Erythroblast (primary cell): Measurements from ENCODE around the gene KCNG1.

Experiments used
- DNase-seq, 2 experiments: peaks; one replicate each; lab custom pipeline; 2025; lab: John Stamatoyannopoulos, UW
- GATA1 ChIP-seq: IDR thresholded peaks from 2 replicates; pipeline ENCODE4 v1.6.1; 2011; ENCODE audit warnings: low read depth, mild to moderate bottlenecking, control low read depth, low read length, moderate library complexity
- POLR2A ChIP-seq: IDR thresholded peaks from 2 replicates; pipeline ENCODE4 v1.6.1; 2011; ENCODE audit warnings: mild to moderate bottlenecking, low read length

Gene KCNG1

DNA sequence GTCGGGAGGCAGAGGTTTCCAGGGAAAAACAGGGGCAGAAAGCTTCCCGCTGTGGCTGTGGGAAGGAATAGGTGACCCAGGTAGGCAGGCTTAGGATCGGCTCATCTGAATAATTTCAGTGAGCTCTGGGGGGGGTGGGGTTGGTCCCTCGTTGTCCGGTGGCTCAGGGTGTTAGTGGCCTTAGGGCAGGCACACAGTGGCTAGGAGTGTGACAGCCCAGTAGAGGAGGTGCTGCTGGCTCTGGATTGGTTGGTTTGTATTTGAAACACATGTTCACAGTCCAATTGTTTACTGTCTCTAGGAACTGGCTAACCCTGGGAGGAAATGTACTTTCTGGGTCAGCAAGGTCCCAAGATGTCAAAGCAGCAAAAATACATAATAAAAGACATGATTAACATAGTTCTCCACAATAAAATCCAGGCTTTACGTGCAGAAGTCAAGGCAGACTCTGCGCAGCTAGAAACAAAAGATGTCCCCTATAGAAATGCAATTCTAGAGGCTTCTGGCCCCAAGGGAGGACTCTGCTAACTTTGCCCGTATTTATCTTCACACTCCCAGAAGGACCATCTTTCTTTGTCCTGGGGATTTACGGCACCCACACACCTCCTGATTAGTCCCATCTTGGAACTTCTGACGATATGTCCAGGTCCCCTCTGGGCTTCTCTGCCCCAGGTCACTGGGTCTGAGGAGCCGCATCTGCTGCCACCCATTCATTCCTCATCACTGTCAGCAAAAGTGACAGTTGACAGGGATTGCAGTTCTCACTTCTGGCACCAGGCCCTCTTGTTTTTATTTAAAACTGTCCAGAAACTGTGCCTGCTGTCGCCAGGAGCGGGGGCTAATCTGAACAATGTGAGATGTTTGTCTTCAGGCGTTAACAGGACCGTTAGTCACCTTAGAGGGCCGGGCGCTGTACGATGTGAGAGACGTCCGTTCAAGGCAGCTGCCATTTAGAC is 45.6 kb downstream of the KCNG1 start:
- DNase-seq, result no peak
- TF ChIP-seq GATA1 (no peak), POLR2A (no peak)

DNA sequence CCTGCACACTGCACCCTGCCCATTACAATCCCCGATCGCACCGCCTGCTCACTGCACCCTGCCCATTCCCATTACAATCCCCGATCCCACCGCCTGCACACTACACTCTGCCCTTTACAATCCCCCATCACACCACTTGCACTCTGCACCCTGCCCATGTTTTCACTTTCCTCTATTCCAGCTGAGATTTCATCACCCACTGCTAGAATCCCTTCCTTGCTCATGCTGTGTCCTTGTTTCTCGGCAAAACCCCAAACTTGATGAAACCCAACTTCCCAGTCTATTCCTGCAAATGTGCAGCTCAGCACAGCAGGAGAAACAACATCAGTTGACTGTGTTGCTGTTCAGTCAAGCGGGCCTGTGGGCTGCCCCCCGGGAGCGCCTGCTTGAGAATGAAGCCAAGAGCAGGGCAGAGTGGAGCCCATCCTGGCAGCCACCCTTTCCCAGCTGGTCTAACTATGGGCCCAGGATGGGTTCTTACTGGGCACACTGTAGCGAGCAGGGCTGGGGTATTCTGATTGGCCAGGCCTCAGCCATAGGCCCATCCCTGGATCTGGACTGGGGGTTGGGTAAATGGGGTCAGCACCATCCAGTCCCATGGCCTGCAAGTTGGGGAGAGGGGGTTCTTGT is 47.1 kb downstream of the KCNG1 start:
- no peak for DNase-seq
- no peak for TF ChIP-seq POLR2A

DNA sequence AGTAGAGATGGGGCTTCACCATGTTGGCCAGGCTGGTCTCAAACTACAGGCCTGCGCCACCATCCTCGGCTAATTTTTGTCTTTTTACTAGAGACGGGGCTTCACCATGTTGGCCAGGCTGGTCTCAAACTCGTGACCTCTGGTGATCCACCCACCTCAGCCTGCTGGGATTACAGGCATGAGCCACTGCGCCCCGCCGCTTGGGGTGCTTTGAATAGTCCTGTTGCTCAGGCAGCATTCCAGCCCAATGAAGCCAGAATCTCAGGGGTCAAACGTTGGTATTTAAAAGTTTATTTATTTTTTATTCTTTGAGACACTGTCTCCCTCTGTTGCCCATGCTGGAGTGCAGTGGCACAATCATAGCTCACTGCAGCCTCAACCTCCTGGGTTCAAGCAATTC is 53.0 kb downstream of the KCNG1 start:
- TF ChIP-seq POLR2A, result no peak
- no peak for TF ChIP-seq GATA1
- DNase-seq, result no peak

DNA sequence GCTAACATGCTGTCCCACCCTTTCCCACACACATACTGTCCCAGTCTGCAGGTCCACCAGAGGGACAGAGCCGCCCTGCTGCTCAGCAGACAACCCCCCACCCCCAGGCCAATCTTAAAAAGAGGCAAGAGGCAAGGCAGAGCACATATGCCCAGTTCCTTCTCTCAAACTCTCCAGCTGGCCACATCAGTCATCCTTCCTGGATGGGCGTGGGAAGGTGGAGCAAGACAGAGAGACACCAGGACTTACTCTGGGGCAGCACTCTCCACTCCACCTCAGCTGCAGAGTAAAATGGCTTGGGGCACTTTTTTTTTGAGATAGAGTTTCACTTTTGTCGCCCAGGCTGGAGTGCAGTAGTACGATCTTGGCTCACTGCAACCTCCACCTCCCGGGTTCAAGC is 53.5 kb downstream of the KCNG1 start:
- TF ChIP-seq POLR2A, result no peak
- no peak for TF ChIP-seq GATA1
- no peak for DNase-seq

DNA sequence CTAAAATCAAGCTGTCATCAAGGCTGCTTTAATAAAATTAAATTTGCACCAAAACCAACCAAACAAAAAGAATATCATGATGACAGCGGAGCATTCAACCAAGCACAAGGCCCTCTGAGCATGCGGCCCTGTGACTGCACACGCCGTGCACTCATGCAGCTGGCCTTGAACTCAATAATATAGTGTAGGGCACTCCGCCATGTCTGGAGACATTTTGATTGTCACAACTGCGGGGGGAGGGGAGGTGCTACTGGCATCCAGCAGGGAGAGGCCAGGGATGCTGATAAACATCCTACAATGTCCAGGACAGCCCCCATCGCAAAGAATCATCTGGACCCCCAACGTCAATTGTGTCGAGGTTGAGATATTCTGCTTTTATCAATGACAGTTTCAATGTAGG is 54.6 kb downstream of the KCNG1 start:
- no peak for DNase-seq
- TF ChIP-seq GATA1 (no peak), POLR2A (no peak)

DNA sequence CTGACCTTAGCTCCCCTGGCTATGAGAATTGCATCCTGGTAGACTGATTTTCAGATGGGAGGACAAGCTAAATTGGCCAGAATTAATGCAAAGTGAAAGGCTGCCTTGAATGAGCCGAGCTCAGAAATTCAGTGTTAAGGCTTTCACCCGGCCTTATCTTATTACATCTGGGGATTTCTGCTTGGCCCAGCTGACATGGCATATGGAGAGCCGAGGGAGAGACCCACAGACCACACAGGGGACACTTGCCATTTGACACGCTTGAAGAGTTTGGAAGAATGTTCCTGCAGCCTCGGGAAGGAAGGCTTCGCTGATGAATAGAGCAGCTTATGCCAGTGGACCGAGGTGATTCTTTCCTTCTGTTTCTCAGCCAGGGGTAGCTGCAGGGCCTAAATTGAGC is 55.3 kb downstream of the KCNG1 start:
- no peak for DNase-seq
- TF ChIP-seq GATA1, result no peak
- TF ChIP-seq POLR2A, result no peak

DNA sequence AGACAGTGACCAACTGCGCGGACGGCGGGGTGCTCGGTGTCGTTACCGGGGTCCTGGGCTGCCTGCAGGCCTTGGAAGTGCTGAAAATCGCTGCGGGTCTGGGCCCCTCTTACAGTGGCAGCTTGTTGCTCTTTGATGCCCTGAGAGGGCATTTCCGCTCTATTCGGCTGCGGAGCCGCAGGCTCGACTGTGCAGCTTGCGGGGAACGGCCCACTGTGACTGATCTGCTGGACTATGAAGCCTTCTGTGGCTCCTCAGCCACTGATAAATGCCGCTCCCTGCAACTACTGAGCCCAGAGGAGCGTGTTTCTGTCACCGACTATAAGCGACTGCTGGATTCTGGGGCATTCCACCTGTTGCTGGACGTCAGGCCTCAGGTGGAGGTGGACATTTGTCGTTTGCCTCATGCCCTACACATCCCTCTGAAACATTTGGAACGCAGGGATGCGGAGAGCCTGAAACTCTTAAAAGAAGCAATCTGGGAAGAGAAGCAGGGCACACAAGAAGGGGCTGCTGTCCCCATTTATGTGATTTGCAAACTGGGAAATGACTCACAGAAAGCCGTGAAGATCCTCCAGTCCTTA is 63.3 kb downstream of the KCNG1 start:
- TF ChIP-seq GATA1, result no peak
- no peak for TF ChIP-seq POLR2A
- DNase-seq, result no peak

DNA sequence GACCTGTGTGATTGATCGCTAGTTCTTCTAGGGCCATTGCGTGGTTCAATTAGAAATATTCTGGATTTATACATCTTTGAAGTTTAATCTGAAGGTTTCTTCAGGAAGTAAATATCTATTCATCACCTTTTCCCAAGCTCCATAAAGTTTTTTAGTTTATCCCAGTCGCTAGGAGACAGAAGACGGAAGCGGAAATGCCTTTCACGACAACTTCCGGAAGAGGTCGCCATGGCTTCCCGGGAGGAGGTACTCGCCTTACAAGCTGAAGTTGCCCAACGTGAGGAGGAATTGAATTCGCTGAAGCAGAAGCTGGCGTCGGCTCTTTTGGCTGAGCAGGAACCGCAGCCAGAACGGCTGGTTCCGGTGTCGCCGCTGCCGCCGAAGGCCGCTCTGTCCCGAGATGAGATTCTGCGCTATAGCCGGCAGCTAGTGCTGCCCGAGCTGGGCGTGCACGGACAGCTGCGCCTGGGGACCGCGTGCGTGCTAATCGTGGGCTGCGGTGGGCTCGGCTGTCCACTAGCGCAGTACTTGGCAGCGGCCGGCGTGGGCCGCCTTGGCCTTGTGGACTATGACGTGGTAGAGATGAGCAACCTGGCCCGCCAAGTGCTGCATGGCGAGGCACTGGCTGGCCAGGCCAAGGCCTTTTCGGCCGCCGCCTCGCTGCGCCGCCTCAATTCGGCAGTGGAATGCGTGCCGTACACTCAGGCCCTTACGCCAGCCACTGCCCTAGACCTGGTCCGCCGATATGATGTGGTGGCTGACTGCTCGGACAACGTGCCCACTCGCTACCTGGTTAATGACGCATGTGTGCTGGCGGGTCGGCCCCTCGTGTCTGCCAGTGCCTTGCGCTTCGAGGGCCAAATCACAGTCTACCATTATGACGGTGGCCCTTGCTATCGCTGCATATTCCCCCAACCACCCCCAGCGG is 64.0 kb downstream of the KCNG1 start, which contains the start of gene MOCS3:
MOCS3 (plus strand) TSS at position 204 of the 928 bp plus-strand sequence; CDS start at position 229, 25 bp downstream.
- TF ChIP-seq POLR2A, result peak; percentile 87
- TF ChIP-seq GATA1, result no peak
- DNase-seq, result peak; percentile 97 to 99

DNA sequence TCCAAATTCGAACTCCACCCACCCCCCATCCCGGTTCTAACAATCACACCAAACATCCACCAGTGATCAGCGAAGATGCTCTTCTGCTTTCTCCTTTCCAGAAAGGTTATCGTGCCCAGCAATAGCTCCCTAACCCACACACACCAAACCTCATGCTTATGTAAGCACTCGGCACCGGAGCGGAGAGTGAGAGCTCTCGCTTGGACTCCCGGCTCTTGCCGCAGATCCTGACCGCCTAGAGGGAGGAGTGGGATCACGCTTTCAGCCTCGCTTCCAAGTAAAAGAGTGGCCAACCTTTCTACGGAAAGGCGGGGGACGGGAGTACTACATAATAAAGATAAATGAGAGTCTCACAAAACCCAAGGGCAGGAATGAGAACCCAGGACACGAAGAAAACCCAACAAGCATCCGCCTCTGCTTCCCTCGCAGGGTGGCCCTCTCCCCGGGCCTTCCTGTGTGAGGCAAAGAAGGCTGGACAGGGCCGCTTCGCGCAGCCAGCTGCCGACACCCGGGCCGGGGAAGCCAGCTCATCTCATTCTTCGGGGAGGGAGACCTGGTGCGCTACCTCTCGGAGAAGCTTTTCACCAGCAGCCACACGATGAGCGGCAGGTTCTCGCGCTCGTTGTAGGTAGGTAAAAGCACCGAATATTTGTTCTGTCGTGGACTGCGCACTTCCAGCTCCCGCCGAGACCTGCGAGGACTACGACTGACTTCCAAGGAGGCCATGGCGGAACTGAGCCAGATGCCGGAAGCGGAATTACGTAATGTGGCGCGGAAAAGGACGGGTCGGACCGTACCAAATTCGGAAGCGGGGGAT is 64.9 kb downstream of the KCNG1 start, which contains the start of gene DPM1:
DPM1 (minus strand) TSS at position 735 of the 817 bp plus-strand sequence; CDS start at position 726, 9 bp downstream.
- DNase-seq, result peak; percentile 78 to 97
- TF ChIP-seq GATA1 (no peak), POLR2A (peak; percentile 98)

DNA sequence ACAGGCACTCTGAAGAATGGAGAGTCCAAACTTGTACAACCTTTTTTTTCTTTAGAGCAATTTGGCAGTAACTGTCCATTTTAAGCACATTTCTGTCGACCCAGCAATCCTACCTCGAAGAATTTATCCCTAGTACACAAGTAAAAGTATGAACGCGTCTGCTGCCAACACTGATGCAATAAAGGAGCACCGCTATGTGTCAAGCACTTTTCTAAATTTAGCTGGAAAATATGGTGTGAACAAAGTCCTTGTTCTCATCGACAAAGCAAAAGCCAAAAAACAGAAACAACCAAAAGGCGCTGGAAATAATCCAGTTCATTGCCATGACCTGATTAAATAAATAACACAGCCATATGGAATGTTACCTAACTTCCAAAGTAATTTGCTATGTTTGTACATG is 65.6 kb downstream of the KCNG1 start:
- TF ChIP-seq GATA1 (no peak), POLR2A (no peak)
- DNase-seq, result peak; percentile 27 to 57

DNA sequence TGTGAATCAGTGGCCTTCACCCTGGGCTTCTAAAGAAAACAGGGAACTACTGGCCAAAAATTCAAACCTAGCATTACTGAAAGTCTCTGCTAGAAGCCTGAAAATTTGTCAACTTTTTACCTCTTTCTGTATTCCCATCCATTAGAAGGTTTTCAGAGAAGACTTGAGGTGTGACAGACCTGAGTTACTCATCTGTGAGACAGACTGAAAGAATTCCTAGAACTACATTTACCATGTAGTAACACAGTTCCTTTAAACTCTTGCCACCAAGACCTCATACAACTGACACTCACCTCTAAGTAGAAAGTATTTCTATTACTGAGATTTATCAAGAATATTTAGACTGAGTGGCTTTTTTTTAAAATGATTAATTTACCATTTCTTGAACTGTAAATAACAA is 69.1 kb downstream of the KCNG1 start:
- no peak for DNase-seq
- TF ChIP-seq GATA1 (no peak), POLR2A (no peak)
